GM23338 (cell line): ENCODE measurements around the gene LYVE1. TPM values are rescaled to one million over a fixed set of nuclear protein-coding genes. Genes with fewer than 3 reads are reported as not detected.

Source experiments
- ATAC-seq: fragments of 200-7000 bp; cut with Tn5 transposase; 3 replicates; pipeline ENCODE4 v1.9.1; 2020
- DNase-seq: peaks from one replicate; pipeline ENCODE4 v3.0.0-alpha.2; 2015; ENCODE audit warnings: low spot score
- H2AFZ ChIP-seq: fragments of 200-600 bp; sonication (generic); 2 replicates; pipeline ENCODE4 v1.8.0; 2016; ENCODE audit warnings: antibody characterized with exemption, mild to moderate bottlenecking, moderate library complexity
- H3F3A ChIP-seq: fragments of 200-600 bp; sonication (generic); replicated peaks from 2 replicates; pipeline ENCODE4 v1.8.0; 2017; ENCODE audit warnings: antibody characterized with exemption, mixed run types, low read depth
- H3K27ac ChIP-seq: fragments of 200-600 bp; sonication (generic); 2 replicates; pipeline ENCODE4 v1.6.1; 2016; ENCODE audit warnings: low read depth
- H3K27me3 ChIP-seq: fragments of 200-600 bp; sonication (generic); 2 replicates; pipeline ENCODE4 v1.8.0; 2016; ENCODE audit warnings: mild to moderate bottlenecking, mixed run types, moderate library complexity; ENCODE audit not compliant: insufficient read depth
- H3K36me3 ChIP-seq: fragments of 200-600 bp; sonication (generic); 2 replicates; pipeline ENCODE4 v1.8.0; 2016; ENCODE audit warnings: mild to moderate bottlenecking; ENCODE audit not compliant: insufficient read depth
- H3K4me1 ChIP-seq: fragments of 200-600 bp; sonication (generic); 2 replicates; pipeline ENCODE4 v1.8.0; 2016; ENCODE audit warnings: mild to moderate bottlenecking, moderate library complexity; ENCODE audit not compliant: insufficient read depth
- H3K4me2 ChIP-seq: fragments of 200-600 bp; sonication (generic); 2 replicates; pipeline ENCODE4 v1.7.1; 2017; ENCODE audit warnings: mixed run types
- H3K4me3 ChIP-seq: fragments of 200-600 bp; sonication (generic); 2 replicates; pipeline ENCODE4 v1.6.1; 2016; ENCODE audit warnings: mixed run types
- H3K79me2 ChIP-seq: fragments of 200-600 bp; sonication (generic); replicated peaks from 2 replicates; pipeline ENCODE4 v1.8.0; 2017; ENCODE audit warnings: mild to moderate bottlenecking; ENCODE audit not compliant: insufficient read depth
- H3K9me2 ChIP-seq: fragments of 200-600 bp; sonication (generic); 2 replicates; pipeline ENCODE4 v1.8.0; 2017; ENCODE audit not compliant: insufficient read depth
- H4K20me1 ChIP-seq: fragments of 200-600 bp; sonication (generic); replicated peaks from 2 replicates; pipeline ENCODE4 v1.8.0; 2017; ENCODE audit warnings: mild to moderate bottlenecking; ENCODE audit not compliant: insufficient read depth
- H3K27ac Mint-ChIP-seq: 2 replicates; pipeline ENCODE4 v1.8.0; 2020; ENCODE audit warnings: inconsistent platforms, mild to moderate bottlenecking, moderate library complexity, mixed read lengths
- H3K27me3 Mint-ChIP-seq: 3 replicates; pipeline ENCODE4 v1.8.0; 2022; ENCODE audit warnings: low read depth, mild to moderate bottlenecking, moderate library complexity, mixed read lengths, inconsistent platforms; ENCODE audit not compliant: insufficient read depth, poor library complexity
- H3K36me3 Mint-ChIP-seq: 3 replicates; pipeline ENCODE4 v1.8.0; 2021; ENCODE audit warnings: low read depth, mild to moderate bottlenecking, inconsistent platforms, moderate library complexity, mixed read lengths
- H3K4me1 Mint-ChIP-seq: 3 replicates; pipeline ENCODE4 v1.8.0; 2020; ENCODE audit warnings: mild to moderate bottlenecking, inconsistent platforms, mixed read lengths
- H3K4me3 Mint-ChIP-seq: 3 replicates; pipeline ENCODE4 v1.8.0; 2021; ENCODE audit warnings: moderate library complexity, mild to moderate bottlenecking, inconsistent platforms, mixed read lengths
- H3K9me3 Mint-ChIP-seq: 3 replicates; pipeline ENCODE4 v1.8.0; 2020; ENCODE audit warnings: moderate library complexity, mild to moderate bottlenecking, inconsistent platforms, mixed read lengths
- EZH2phosphoT487 ChIP-seq: fragments of 200-600 bp; sonication (generic); IDR thresholded peaks from one replicate; pipeline ENCODE4 v1.8.1; 2018; ENCODE audit warnings: antibody characterized with exemption; ENCODE audit not compliant: unreplicated experiment
- STAT1 ChIP-seq: IDR thresholded peaks from one replicate; pipeline ENCODE4 v1.6.1; 2016; ENCODE audit warnings: antibody characterized with exemption; ENCODE audit not compliant: unreplicated experiment
- ZNF114 ChIP-seq: fragments of 250-450 bp; sonication (Bioruptor Pico); IDR thresholded peaks from 2 replicates; pipeline ENCODE4 v1.5.0; 2020; ENCODE audit warnings: mild to moderate bottlenecking, moderate library complexity
- polyA plus RNA-seq: library from polyadenylated mRNA; unstranded; fragments of >200 nt; fragmentation: Nextera tagmentation; extraction: Ambion mirVana; gene quantifications from 2 replicates; pipeline ENCODE4 v1.2.1, GENCODE V29; 2016
- total RNA-seq: library from RNA; depleted of rRNA; stranded (reverse); fragments of >200 nt; shearing (Covaris generic); gene quantifications from 2 replicates; pipeline ENCODE4 v1.2.3, GENCODE V29; 2014
- TF ChIP-seq, protein P1 (sequence below): fragments of 250-450 bp; sonication (Bioruptor Pico); IDR thresholded peaks from 2 replicates; pipeline ENCODE4 v1.5.0; 2020; ENCODE audit warnings: mild to moderate bottlenecking, moderate library complexity
- TF ChIP-seq, protein P2 (sequence below), 2 experiments: fragments of 200-600 bp in 1 of 2; sonication (generic) in 1 of 2; conservative IDR thresholded peaks; 2 replicates each; pipeline versions ENCODE4 v1.5.1 to v1.6.1; 2016 to 2017; ENCODE audit warnings: antibody characterized with exemption in 2 of 2, low read depth in 2 of 2, mild to moderate bottlenecking in 2 of 2, moderate library complexity in 1 of 2
- TF ChIP-seq, protein P3 (sequence below): IDR thresholded peaks from one replicate; pipeline ENCODE4 v1.6.1; 2018; ENCODE audit warnings: antibody characterized with exemption; ENCODE audit not compliant: unreplicated experiment

The LYVE1 gene
- total and polyA plus RNA-seq, 2 experiments from 2014 or later, result 0.94 TPM; not detected in 1

DNA sequence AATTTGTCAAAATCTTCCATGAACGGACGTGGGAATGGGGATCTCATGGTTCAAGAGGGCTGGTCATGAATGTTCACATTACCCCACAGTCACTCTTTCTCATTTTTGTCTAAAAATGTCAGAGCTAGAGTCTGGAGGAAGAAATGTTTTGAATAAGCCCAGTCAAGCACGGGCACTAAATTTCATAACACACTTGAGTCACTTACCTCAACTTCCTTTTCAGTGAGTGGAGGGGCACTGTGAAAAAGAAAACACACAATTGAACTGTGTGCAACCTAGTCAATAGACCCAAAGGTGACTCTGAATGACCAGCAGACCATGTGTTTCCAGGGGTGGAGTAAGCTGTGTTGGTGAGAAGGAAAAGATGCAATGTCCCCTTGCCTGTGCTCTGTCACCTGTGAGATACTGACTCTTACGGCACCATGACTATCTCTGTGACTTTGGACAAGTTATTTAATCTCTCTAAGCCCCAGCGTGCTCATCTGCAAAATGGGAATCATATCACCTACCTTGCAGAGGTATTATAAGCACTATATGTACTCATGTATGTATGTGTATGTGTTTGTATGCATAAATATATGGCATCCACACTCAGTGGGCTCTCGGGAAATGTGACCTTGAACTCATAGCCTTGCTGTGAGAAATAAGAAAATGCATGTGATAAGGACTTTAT is 38.2 kb upstream of the LYVE1 start:
- no peaks in the 10 kb centered on the region for H3K36me3 ChIP-seq
- no peak for DNase-seq
- 0 out of 2 replicates have a peak, but pooled peaks cover 6% of the 10 kb centered on the region for H3K4me1 ChIP-seq
- H3K4me1 Mint-ChIP-seq, result peaks cover 12% of the 10 kb centered on the region
- H3K4me2 ChIP-seq, result no peak overlapping the region
- H3K36me3 Mint-ChIP-seq, result no peaks in the 10 kb centered on the region
- peaks cover 4% of the 10 kb centered on the region; the same call in 1 of the 2 replicates for H3K9me2 ChIP-seq
- H3F3A ChIP-seq, result no peaks in the 10 kb centered on the region
- no peak for ATAC-seq
- no peaks in the 10 kb centered on the region for H3K27me3 ChIP-seq
- H3K4me3 Mint-ChIP-seq, result no peak overlapping the region
- no peak overlapping the region for H3K27ac Mint-ChIP-seq
- no peak overlapping the region for H2AFZ ChIP-seq
- no peaks in the 10 kb centered on the region for H3K79me2 ChIP-seq
- no peaks in the 10 kb centered on the region for H3K9me3 Mint-ChIP-seq
- H4K20me1 ChIP-seq, result no peaks in the 10 kb centered on the region
- no peak overlapping the region for H3K4me3 ChIP-seq
- TF ChIP-seq, protein P1, sequence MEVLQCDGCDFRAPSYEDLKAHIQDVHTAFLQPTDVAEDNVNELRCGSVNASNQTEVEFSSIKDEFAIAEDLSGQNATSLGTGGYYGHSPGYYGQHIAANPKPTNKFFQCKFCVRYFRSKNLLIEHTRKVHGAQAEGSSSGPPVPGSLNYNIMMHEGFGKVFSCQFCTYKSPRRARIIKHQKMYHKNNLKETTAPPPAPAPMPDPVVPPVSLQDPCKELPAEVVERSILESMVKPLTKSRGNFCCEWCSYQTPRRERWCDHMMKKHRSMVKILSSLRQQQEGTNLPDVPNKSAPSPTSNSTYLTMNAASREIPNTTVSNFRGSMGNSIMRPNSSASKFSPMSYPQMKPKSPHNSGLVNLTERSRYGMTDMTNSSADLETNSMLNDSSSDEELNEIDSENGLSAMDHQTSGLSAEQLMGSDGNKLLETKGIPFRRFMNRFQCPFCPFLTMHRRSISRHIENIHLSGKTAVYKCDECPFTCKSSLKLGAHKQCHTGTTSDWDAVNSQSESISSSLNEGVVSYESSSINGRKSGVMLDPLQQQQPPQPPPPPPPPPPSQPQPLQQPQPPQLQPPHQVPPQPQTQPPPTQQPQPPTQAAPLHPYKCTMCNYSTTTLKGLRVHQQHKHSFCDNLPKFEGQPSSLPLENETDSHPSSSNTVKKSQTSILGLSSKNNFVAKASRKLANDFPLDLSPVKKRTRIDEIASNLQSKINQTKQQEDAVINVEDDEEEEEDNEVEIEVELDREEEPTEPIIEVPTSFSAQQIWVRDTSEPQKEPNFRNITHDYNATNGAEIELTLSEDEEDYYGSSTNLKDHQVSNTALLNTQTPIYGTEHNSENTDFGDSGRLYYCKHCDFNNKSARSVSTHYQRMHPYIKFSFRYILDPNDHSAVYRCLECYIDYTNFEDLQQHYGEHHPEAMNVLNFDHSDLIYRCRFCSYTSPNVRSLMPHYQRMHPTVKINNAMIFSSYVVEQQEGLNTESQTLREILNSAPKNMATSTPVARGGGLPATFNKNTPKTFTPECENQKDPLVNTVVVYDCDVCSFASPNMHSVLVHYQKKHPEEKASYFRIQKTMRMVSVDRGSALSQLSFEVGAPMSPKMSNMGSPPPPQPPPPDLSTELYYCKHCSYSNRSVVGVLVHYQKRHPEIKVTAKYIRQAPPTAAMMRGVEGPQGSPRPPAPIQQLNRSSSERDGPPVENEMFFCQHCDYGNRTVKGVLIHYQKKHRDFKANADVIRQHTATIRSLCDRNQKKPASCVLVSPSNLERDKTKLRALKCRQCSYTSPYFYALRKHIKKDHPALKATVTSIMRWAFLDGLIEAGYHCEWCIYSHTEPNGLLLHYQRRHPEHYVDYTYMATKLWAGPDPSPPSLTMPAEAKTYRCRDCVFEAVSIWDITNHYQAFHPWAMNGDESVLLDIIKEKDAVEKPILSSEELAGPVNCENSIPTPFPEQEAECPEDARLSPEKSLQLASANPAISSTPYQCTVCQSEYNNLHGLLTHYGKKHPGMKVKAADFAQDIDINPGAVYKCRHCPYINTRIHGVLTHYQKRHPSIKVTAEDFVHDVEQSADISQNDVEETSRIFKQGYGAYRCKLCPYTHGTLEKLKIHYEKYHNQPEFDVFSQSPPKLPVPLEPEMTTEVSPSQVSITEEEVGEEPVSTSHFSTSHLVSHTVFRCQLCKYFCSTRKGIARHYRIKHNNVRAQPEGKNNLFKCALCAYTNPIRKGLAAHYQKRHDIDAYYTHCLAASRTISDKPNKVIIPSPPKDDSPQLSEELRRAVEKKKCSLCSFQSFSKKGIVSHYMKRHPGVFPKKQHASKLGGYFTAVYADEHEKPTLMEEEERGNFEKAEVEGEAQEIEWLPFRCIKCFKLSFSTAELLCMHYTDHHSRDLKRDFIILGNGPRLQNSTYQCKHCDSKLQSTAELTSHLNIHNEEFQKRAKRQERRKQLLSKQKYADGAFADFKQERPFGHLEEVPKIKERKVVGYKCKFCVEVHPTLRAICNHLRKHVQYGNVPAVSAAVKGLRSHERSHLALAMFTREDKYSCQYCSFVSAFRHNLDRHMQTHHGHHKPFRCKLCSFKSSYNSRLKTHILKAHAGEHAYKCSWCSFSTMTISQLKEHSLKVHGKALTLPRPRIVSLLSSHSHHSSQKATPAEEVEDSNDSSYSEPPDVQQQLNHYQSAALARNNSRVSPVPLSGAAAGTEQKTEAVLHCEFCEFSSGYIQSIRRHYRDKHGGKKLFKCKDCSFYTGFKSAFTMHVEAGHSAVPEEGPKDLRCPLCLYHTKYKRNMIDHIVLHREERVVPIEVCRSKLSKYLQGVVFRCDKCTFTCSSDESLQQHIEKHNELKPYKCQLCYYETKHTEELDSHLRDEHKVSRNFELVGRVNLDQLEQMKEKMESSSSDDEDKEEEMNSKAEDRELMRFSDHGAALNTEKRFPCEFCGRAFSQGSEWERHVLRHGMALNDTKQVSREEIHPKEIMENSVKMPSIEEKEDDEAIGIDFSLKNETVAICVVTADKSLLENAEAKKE, result no peak
- TF ChIP-seq, protein P2, sequence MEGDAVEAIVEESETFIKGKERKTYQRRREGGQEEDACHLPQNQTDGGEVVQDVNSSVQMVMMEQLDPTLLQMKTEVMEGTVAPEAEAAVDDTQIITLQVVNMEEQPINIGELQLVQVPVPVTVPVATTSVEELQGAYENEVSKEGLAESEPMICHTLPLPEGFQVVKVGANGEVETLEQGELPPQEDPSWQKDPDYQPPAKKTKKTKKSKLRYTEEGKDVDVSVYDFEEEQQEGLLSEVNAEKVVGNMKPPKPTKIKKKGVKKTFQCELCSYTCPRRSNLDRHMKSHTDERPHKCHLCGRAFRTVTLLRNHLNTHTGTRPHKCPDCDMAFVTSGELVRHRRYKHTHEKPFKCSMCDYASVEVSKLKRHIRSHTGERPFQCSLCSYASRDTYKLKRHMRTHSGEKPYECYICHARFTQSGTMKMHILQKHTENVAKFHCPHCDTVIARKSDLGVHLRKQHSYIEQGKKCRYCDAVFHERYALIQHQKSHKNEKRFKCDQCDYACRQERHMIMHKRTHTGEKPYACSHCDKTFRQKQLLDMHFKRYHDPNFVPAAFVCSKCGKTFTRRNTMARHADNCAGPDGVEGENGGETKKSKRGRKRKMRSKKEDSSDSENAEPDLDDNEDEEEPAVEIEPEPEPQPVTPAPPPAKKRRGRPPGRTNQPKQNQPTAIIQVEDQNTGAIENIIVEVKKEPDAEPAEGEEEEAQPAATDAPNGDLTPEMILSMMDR (conservative IDR thresholded peaks at IDR 0.05; ENCODE audit: low read depth in 2 of 2), result no peak
- TF ChIP-seq STAT1 (no peak), EZH2phosphoT487 (no peak), ZNF114 (no peak)
- TF ChIP-seq, protein P3, sequence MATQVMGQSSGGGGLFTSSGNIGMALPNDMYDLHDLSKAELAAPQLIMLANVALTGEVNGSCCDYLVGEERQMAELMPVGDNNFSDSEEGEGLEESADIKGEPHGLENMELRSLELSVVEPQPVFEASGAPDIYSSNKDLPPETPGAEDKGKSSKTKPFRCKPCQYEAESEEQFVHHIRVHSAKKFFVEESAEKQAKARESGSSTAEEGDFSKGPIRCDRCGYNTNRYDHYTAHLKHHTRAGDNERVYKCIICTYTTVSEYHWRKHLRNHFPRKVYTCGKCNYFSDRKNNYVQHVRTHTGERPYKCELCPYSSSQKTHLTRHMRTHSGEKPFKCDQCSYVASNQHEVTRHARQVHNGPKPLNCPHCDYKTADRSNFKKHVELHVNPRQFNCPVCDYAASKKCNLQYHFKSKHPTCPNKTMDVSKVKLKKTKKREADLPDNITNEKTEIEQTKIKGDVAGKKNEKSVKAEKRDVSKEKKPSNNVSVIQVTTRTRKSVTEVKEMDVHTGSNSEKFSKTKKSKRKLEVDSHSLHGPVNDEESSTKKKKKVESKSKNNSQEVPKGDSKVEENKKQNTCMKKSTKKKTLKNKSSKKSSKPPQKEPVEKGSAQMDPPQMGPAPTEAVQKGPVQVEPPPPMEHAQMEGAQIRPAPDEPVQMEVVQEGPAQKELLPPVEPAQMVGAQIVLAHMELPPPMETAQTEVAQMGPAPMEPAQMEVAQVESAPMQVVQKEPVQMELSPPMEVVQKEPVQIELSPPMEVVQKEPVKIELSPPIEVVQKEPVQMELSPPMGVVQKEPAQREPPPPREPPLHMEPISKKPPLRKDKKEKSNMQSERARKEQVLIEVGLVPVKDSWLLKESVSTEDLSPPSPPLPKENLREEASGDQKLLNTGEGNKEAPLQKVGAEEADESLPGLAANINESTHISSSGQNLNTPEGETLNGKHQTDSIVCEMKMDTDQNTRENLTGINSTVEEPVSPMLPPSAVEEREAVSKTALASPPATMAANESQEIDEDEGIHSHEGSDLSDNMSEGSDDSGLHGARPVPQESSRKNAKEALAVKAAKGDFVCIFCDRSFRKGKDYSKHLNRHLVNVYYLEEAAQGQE, result no peak
- H3K27ac ChIP-seq, result no peak overlapping the region
- no peaks in the 10 kb centered on the region for H3K27me3 Mint-ChIP-seq
